Measurements from ENCODE around the gene NPBWR2.

DNA sequence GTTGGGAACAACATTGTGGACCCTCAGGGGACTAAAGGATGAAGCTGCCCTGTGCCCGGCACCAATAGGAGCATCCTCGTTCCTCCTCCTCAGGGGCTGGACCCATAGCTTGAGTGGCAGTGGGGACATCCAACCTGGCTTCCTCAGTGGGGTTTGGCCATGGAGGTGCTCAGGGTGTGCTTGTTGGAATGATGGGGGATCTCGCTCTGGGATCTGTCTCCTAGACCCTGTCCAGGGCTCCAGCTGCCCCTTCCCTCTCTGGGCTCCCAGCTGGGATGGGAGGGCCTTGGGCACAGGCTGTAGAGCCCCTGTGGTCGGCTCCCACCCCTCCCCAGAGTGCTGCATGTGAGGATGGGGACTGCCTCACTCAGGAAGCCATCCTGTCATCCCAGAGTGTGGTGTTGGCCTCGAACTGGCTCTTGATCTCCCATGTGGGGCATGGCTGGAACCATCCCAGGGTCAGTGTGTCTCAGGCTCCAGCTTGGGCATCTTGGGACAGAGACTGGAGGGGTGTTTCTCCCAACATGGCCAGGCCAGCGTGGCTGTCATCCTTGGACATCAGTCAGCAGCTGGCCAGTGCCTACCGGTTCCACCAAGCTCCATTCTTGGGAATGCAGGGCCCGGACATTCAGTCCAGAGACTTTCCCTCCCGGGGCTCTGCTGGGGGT, 47.4 kb upstream of the NPBWR2 start:
- TF ChIP-seq, protein P1, sequence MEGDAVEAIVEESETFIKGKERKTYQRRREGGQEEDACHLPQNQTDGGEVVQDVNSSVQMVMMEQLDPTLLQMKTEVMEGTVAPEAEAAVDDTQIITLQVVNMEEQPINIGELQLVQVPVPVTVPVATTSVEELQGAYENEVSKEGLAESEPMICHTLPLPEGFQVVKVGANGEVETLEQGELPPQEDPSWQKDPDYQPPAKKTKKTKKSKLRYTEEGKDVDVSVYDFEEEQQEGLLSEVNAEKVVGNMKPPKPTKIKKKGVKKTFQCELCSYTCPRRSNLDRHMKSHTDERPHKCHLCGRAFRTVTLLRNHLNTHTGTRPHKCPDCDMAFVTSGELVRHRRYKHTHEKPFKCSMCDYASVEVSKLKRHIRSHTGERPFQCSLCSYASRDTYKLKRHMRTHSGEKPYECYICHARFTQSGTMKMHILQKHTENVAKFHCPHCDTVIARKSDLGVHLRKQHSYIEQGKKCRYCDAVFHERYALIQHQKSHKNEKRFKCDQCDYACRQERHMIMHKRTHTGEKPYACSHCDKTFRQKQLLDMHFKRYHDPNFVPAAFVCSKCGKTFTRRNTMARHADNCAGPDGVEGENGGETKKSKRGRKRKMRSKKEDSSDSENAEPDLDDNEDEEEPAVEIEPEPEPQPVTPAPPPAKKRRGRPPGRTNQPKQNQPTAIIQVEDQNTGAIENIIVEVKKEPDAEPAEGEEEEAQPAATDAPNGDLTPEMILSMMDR (IDR thresholded peaks at IDR 0.05 in 2 of 3, conservative IDR thresholded peaks at IDR 0.05 in 1 of 3; ENCODE audit: borderline replicate concordance in 1 of 3, insufficient read depth in 1 of 3, low read depth in 2 of 3, low read length in 2 of 3), result no peak
- TF ChIP-seq ELF1 (IDR thresholded peaks at IDR 0.05; ENCODE audit: borderline replicate concordance, low read depth), result no peak
- TF ChIP-seq EZH2phosphoT487 (IDR thresholded peaks at IDR 0.05; ENCODE audit: borderline replicate concordance), result no peak
- no peak for TF ChIP-seq CEBPB (IDR thresholded peaks at IDR 0.05; ENCODE audit: low read depth)
- no peak for TF ChIP-seq ZNF274 (IDR thresholded peaks at IDR 0.05; ENCODE audit: low read depth, low read length)
- TF ChIP-seq POLR2AphosphoS5 (IDR thresholded peaks at IDR 0.05; ENCODE audit: low read depth, low read length), result no peak
- no peak for TF ChIP-seq JUND (IDR thresholded peaks at IDR 0.05)
- TF ChIP-seq POLR2A (IDR thresholded peaks at IDR 0.05; ENCODE audit: borderline replicate concordance, extremely low read depth, insufficient read depth, insufficient read length), result no peak
- TF ChIP-seq SP1 (IDR thresholded peaks at IDR 0.05; ENCODE audit: low read depth), result no peak
- no peak for TF ChIP-seq EZH2 (IDR thresholded peaks at IDR 0.05)
